D341Med (cell line): ENCODE data around the gene FILIP1L.

Experiments
- DNase-seq: peaks from one replicate; pipeline ENCODE4 v3.0.0; 2012; ENCODE audit warnings: low spot score

FILIP1L gene

GRCh38 chr3:99951701-99952100 lies 162.6 kb downstream of the FILIP1L start:
- DNase-seq: no peak

- no peak for DNase-seq
These were observed 163.4 kb downstream of the FILIP1L start for GRCh38 chr3:99950921-99951320.

DNA sequence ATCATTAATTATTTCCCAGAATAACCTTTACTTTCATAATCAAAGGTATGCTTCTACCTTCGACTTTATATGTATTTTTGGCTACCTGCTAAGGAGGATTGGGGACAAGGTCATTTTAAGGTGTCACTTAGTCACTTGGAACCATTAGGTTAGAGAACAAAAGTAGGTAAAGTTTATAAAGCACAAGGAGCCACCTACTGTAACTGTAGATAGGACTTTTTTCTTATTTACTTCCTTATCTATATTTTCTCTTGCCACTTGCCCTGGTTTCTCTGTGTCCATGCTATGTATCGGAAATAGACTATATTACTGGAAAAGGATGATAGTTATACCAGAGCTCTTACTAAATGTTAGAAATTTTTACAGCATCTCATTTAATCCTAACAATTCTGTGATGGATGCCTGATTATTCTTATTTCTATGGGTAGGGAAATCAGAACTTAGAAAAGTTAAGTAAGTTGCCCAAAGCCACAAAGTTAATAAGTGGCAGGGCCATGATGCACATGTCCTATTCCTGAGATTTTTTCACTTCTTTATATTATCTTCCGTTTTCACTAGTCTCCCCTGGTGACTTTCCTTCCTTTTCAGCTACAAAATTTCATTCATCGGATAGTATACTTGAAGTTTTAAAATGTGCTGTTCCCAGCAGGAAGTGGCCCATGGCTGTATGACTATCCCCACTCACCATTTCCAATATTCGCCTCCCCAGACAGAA lies 164.2 kb downstream of the FILIP1L start:
- DNase-seq: no peak

- no peak for DNase-seq
These were observed 165.7 kb downstream of the FILIP1L start for GRCh38 chr3:99948467-99949089.

DNA sequence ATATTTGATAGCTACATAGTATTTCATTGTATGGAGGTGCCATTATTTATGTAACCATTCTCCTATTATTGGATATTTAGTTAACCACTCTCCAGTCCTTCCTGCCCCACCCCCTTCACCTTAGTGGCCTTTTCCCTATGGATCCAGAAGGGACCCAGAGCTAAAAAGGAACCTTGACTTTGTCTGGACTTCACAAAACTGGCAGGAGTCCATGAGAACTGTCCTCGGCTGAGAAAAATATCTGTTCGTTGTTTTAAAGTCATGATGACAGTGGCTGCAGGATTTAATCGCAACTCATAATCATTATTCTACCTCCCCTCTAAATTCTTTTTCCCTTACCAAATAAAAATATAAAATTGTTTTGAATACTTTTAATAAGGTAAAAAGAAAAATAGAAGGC lies 166.9 kb downstream of the FILIP1L start:
- DNase-seq: no peak

DNA sequence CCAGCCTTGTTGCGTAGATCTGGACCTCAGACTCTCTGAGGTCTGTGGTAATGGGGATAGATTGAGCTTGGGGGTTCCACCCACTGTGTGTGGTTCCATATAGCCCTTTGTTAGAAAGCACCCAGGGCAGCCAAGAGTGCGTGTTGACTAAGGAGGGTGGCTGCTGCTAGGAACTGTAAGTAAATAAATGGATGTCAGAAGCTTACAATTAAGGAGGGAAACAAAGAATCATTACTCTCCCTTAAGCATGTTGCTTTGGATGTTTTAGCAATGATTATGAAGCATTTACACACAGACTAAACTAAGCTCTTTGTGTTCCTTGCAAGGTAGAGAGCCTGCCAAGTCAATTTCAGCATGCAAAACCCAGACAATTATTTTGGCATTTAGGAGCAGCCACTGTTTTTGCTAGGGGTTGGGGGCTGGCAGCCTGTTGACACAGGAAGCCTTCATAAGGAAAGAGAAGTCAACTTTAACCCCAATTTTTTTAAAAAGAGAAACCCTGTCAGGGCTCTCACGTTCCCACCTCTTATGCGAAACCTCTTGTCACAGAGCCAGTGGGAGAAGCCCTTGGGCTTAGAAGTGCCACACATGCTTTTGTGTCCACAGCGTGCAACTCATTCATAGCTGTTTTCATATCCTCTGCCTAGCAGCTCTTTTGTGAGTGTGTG lies 168.8 kb downstream of the FILIP1L start:
- no peak for DNase-seq

GRCh38 chr3:99943931-99944761 lies 170.2 kb downstream of the FILIP1L start:
- DNase-seq: no peak

- DNase-seq: no peak
These were observed 173.1 kb downstream of the FILIP1L start for GRCh38 chr3:99941211-99941610.

DNA sequence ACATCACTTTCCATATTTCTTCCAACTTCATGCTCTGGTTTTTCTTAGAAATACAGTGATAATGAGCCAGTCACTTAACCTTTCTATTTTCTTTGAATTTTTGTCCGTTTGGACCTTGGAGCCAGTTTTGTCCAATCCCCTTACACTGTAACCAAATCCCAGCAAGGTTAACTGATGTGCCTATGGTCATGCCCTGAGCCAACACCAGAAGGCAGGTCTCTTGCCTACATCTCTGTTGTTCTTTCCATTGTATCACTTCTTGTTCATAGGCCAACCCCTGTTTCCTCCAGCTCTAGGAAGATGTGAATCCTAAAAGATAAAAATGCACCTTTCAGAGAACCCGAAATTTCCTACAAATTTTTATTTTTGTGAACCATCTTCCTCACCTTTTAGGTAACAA lies 174.0 kb downstream of the FILIP1L start:
- DNase-seq: no peak

DNA sequence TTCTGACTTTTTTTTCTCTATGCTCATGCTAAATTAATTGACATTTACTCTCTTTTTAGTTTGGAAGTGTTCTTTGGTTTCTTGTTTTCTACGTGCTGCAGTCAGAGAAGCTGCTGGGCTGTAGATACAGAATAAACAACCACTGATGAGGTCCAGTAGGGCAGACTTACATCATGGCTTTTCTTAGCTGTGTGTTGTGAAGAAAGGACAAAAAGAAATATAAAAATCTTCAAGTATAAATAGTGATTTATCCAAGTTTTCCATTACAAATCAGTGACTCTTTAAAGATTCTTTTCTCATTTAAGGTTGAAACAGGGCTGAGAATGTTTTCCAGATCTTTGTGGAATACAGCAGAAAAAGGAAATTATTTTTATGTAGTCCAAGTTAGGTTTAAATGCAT lies 174.4 kb downstream of the FILIP1L start:
- DNase-seq: no peak

DNA sequence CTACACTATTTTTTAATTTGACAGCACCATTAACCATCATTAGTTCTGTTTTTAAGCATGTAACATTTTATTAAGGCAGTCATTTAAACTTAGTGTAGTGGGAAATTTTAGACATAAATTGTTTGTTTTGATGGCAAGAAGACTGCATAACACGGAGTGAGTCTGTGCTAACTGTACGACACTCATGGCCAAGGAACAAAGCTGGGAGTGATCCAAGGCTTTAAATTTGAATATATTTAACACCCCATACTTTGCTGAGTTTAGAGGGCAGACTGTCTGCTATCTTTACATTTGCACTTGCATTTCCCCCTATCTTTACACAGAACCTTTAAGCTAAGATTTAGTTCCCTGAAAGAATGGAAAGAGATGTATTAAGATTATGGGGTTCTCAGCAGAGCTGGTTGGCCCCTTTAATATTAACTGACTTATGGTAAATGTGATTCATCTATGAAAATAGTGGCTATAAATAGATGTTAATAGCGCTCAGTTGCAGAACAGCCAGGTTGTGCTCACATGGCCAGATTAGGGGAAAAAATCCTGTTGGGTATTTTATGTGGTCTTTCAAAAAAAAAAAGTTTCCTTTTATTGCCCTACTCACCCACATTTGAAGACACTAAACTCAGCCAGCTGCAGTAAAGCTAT lies 175.9 kb downstream of the FILIP1L start:
- DNase-seq: no peak

DNA sequence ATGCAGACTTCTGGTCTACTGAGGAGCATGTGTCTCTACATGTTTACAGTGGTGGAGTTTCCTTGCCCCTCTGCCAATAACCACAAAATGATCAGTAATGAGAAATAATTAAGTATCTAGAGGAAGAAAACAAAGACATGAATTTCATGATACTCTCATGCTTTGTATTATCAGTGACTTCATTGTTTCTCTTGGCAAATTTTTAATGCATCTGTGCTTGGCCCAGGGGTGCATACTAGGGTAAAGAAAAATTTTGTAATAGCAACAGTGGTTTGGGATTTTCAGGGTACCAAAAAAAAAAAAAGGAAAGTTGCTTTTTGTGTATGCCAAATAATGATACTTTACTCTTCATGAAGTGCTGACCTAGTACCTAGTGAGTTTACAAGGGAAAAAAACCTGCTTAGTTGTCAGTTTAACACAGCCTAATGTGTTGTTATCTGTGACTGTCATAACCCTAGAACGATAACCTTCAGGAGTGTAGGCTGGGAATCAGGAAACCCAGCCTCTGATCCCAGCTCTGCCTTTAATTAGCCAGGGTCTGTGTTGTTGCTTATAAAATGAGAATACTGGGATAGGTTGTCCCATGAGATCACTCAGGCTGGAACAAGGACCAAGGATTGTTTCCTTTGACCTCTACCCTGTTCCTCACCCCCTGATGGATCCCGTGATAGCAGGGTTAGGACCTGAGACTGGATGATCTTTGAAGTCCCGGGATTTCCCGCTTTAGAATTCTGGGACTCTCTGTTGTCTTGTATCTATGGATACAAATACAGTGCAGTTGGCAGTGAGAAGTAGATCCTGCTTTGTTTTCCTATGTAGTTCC lies 179.1 kb downstream of the FILIP1L start:
- DNase-seq: no peak

DNA sequence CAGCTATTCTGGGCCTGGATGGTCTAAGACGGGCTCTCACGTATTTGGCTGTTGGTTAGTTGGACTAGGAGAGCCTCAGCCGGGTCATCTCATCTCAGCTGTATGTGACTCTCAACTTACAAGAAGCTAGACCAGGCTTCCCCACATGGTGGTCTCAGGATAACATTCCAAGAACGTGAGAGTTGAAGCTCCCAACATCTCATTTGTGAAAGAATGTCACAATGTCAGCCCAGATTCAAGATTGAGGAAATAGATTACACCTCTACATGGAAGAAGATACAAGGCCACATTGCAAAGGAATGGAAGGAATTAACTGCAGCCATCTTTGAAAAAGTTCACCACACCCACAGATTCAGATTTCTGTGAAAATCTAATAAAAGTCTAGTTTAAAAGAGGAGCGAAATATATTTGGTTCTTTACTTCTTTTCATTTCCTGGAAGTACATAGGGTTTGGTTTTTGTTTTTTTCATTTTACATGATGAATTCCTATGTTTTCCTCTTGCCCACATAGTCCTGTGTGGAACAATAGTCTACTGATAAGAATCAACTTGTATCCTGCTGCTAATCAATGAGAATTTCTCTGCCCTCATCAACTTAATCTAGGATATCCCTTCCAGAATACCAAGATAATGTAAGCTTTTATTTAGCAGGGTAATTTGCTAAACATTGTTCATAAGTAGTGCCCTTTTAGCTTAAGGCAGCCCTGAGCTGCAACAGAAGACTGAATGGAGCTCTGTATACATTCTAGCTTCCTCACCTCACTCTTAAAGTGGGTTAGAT lies 180.1 kb downstream of the FILIP1L start:
- DNase-seq: no peak

DNA sequence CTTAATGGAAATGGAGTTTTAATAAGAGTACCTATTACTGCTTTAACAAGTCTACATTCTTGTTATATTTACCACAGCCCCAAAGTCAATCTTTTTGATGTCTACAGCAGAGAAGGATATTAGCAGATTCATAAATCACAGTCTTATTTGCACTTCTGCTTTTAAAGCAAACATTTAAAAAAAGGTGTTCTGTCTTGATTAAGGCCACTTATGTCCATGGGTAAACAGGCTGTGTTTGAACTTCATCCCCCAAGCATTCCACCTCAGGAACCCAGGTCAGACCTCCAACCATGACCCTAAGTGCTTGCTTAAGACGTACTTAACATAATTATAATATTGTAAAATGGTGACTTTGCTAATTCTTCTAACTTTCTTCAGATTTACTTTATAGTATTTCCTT lies 183.2 kb downstream of the FILIP1L start:
- DNase-seq: no peak

DNA sequence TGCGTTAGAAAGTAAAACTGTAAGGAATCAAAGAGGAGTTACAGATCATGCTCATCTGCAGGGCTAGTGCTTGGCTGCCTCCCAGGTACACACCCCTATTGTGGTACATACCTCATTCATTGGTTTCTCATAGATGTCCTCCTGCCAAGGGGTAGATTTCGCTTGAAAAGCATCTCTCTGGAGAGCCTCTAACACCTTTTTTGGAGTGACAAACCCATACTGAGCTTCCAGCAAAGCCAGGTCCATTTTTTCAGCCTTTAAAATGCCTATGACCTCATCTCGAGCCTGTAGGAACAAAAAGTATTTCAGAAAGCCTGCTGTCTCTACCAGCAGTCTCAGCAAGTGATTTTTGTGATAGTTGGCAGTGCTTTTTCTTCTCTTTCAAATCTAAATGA lies 184.6 kb downstream of the FILIP1L start:
- no peak for DNase-seq

DNA sequence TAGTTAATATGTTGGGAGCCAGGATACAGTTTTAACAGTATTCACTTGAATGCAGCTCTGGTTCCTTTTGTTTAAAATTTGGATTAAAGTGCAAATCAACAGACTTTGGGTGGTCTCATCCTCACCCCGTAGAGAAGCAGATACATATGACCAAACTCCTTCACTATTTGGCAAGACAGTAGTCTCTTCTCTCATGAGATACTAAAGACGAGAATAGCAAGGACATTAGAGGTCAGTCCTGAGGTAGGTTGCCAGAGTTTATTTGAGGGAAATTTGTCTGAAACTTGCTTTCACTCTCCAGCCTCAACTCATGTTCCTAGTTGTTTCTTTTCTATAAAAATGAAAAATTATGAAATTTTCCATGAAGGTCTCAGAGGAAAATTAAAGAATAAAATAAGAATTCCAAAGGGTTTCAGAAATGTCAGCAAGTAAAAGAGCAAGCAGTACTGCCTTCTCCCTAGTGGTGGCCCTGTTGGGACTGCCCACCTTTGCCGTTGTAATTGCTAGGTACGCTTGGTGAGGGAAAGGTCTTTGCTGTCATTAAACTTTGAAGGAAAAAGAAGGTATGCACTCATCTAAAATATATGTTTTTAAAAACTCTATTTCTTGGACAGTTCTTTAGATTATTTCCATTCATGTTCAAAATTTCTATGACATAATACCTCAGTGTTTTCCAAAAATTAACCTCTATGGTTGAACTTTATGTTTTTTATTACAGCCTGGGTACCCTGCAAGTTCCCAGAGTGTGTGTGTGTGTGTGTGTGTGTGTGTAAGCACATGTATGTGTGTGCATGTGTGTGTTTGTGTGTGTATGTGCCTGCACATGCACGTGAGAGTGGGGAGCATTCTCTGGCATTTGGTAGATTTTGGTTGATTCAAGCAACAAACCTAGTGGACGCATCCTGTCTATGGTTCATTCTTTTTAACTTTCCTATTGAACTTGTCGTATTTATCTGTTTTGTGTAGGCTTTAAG lies 185.2 kb downstream of the FILIP1L start:
- no peak for DNase-seq

- no peak for DNase-seq
These were observed 186.4 kb downstream of the FILIP1L start for GRCh38 chr3:99927671-99928457.

- peak; percentile 48 for DNase-seq
These were observed 188.6 kb downstream of the FILIP1L start for GRCh38 chr3:99925584-99926230.
